ENCODE data around the gene SPTBN2.

Gene SPTBN2

DNA sequence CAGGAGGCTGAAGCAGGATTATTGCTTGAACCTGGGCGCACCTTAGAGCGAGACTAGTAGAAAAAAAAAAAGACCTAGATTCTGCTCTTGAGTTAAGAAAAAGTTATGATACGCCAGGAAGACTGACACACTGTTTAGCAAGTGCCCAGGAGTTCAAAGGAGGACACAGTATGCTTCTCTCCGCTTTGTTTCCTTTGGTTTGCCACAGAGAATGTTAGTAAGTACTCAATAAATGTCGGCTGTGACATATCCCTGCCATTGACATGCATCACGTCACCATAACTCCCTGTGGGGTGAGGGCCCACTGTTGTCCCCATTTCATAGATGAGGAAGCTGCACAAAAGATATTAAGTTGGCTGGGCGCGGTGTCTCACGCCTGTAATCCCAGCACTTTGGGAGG is 7.1 kb downstream of the SPTBN2 start:
- Histone ChIP-seq H3K27ac (0 out of 22 replicates have a peak overlapping the region, but pooled peaks of 1 of the 11 experiments have one; percentile 1), H3K36me3 (peaks cover 0 to 55% (median 31%) of the 10 kb centered on the region in 11 experiments; a peak in 14 of 22 replicates), H3K9me3 (replicated peaks in 1 of 11) (no peaks in the 10 kb centered on the region), H4K20me1 (peaks cover 0 to 95% (median 8%) of the 10 kb centered on the region in 11 experiments; a peak in 9 of 22 replicates), H3K4me3 (no peak overlapping the region), H3K4me2 (peak overlapping the region in 10 of 11 experiments; percentile 41 to 85 (median 74); a peak in 19 of 22 replicates), H3K9ac (peak overlapping the region in 1 of 11 experiments; percentile 46; a peak in 1 of 22 replicates), H3K27me3 (peaks cover 0 to 13% (median 0%) of the 10 kb centered on the region in 11 experiments; a peak in 7 of 22 replicates), H3K4me1 (peaks cover 19 to 68% (median 57%) of the 10 kb centered on the region in 10 experiments)
- no peak for TF ChIP-seq Cebpa-rat (IDR thresholded peaks at IDR 0.05)

DNA sequence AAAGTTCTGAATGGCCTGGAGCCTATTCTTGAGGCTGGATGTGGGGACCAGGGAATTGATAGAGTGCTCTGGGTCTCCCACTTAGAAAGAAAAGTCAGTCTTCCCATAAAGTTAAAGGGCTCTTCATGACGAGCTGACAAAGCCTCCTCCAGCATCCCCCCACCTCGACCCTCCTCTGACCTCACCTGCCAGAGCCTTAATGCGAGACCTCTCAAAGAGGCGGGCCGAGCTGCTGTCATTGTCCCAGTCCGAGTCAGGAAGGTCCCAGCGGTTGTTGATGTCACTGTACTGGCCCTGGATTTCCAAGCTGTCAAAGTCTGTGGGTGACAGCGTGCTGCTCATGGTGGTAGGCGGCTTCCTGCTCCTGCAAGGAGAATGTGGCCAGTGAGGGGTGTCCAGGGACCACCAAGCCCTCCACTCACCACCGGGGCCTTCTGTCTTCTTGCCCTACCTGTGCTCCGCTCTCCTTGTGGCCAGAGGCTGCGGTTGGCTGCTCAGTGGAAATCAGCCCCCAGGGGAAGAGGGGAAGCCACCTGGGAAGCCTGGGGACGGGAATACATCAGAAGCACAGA is 8.0 kb downstream of the SPTBN2 start:
- H3K27me3 ChIP-seq, result peaks cover 0 to 4% (median 0%) of the 10 kb centered on the region in 11 experiments; a peak in 1 of 22 replicates
- H3K9ac ChIP-seq, result peak overlapping the region in 4 of 11 experiments; percentile 5 to 46 (median 15); a peak in 3 of 22 replicates
- peaks cover 0 to 63% (median 36%) of the 10 kb centered on the region in 11 experiments; a peak in 14 of 22 replicates for H3K36me3 ChIP-seq
- H3K4me2 ChIP-seq, result peak overlapping the region; percentile 41 to 85 (median 74)
- H3K4me3 ChIP-seq, result no peak overlapping the region
- no peak for TF ChIP-seq Cebpa-rat (IDR thresholded peaks at IDR 0.05)
- peaks cover 0 to 87% (median 8%) of the 10 kb centered on the region in 11 experiments; a peak in 9 of 22 replicates for H4K20me1 ChIP-seq
- no peaks in the 10 kb centered on the region for H3K9me3 ChIP-seq (replicated peaks in 1 of 11)
- H3K4me1 ChIP-seq, result peaks cover 16 to 59% (median 48%) of the 10 kb centered on the region in 10 experiments
- peak overlapping the region in 2 of 11 experiments; percentile 1 to 26; a peak in 1 of 22 replicates for H3K27ac ChIP-seq

DNA sequence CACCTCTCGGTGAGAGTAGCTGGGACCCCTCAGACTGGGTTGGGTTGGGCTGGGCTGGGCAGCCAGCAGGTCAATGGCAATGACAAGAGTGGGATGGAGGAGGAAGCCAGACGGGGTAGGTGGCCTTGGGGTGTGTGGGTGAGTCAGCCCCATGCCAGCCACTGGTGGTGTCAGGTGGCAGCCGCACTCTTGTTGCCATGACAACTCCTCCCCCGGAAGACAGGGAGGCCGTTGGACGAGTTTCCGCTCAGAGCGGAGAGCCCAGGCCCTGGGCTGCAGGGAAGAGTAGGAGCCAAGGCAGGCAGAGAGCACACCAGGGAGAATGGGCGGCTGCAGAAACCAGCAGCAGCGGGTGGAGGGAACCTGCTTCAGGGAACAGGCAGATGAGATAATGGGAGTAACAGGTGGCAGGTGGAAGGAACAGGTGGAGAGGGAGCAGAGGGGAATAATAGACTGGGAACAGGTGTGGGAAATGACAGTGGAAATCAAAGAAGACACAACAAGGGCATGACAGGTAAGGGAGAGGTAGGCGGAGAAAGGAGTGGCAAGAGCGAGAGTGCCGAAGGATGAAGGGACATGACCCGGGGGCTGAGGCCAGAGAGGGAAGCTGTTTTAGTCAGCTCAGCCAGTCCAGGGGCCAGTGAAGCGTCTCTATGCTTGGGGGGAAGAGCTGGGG is 8.7 kb downstream of the SPTBN2 start:
- Histone ChIP-seq H3K27me3 (no peaks in the 10 kb centered on the region), H4K20me1 (peaks cover 0 to 82% (median 6%) of the 10 kb centered on the region in 11 experiments; a peak in 9 of 22 replicates), H3K27ac (no peak overlapping the region), H3K9me3 (replicated peaks in 1 of 11) (no peaks in the 10 kb centered on the region), H3K4me1 (peaks cover 16 to 53% (median 43%) of the 10 kb centered on the region in 10 experiments), H3K9ac (peak overlapping the region in 2 of 11 experiments; percentile 20 to 46; a peak in 1 of 22 replicates), H3K36me3 (peaks cover 0 to 69% (median 42%) of the 10 kb centered on the region in 11 experiments; a peak in 14 of 22 replicates), H3K4me3 (no peak overlapping the region), H3K4me2 (peak overlapping the region; percentile 41 to 85 (median 74))
- TF ChIP-seq Cebpa-rat (IDR thresholded peaks at IDR 0.05), result no peak

DNA sequence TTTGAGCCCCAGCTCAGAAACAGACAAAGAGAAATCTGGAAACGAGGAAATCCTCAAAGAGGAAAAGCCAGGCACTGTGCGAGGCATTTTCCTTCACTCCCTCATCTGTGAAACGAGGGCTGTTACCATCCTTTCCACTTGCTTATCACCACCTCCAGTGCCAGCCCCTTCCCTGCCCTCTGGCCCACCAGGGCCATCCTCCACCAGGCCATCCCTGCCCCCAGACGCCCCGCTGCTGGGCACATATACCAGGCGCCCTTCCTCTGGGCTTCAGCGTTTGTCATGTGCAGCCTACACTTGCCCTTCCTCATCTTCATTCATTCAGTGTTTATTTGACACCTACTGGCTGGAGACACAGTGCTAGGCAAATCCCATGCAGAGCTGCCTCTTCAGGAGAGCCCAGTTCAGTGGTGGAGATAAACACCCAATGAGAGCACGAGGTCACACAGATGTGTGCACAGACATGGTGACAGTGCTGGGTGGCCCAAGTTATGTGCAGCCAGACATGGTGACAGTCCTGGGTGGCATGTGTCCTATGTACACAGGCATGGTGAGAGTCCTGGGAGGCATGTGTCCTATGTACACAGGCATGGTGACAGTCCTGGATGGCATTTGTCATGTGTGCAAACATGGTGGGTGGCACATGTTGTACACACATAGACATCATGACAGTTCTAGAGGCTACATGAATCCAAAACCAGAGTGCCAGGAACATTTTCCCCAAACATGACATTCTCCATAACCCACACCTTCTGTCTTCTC is 9.7 kb downstream of the SPTBN2 start:
- Histone ChIP-seq H3K9ac (no peak overlapping the region), H3K4me3 (no peak overlapping the region), H3K4me1 (peaks cover 16 to 42% (median 34%) of the 10 kb centered on the region in 10 experiments), H3K36me3 (peaks cover 0 to 69% (median 53%) of the 10 kb centered on the region in 11 experiments; a peak in 15 of 22 replicates), H3K4me2 (no peak overlapping the region), H3K27me3 (no peaks in the 10 kb centered on the region), H3K9me3 (replicated peaks in 1 of 11) (no peaks in the 10 kb centered on the region), H3K27ac (no peak overlapping the region), H4K20me1 (peaks cover 0 to 71% (median 3%) of the 10 kb centered on the region in 11 experiments; a peak in 8 of 22 replicates)
- TF ChIP-seq Cebpa-rat (IDR thresholded peaks at IDR 0.05), result no peak

DNA sequence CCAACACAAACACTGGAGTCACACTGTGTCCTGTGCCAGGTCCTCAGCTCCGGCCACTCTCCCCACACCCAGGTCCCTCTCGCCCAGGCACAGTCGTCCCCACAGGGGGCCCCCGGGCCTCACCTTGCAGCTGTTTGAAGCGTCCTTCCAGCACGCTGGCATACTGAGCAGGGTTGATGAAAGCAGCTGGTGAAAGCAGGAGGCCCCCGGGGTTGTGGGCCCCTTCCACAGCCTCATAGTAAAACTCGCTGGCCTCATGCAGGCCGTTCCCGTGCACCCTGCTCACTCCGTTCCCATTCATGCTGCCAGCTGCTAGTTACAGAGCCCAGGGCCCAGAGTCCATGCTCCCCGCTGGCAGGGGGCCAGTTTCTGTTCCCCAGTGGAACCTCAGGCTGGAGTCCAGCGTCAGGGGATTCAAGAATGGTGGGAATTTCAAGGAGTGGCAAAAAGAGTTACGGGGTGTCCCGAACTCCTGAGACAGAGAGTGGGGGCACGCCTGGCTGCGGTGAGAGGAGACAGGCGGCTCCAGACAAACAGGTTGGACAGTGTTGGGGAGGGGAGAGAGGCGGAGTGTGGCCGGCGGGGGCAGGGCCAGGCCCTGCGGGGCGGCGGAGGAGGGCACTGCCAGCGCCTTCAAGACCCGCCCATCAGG is 10.6 kb downstream of the SPTBN2 start:
- no peak overlapping the region for H3K4me3 ChIP-seq
- H3K27me3 ChIP-seq, result no peaks in the 10 kb centered on the region
- H3K27ac ChIP-seq, result no peak overlapping the region
- peaks cover 16 to 34% (median 31%) of the 10 kb centered on the region in 10 experiments for H3K4me1 ChIP-seq
- peaks cover 0 to 62% (median 3%) of the 10 kb centered on the region in 11 experiments; a peak in 8 of 22 replicates for H4K20me1 ChIP-seq
- H3K36me3 ChIP-seq, result peaks cover 0 to 76% (median 61%) of the 10 kb centered on the region in 11 experiments; a peak in 16 of 22 replicates
- no peak overlapping the region for H3K4me2 ChIP-seq
- no peaks in the 10 kb centered on the region for H3K9me3 ChIP-seq (replicated peaks in 1 of 11)
- H3K9ac ChIP-seq, result no peak overlapping the region
- TF ChIP-seq Cebpa-rat (IDR thresholded peaks at IDR 0.05), result no peak

DNA sequence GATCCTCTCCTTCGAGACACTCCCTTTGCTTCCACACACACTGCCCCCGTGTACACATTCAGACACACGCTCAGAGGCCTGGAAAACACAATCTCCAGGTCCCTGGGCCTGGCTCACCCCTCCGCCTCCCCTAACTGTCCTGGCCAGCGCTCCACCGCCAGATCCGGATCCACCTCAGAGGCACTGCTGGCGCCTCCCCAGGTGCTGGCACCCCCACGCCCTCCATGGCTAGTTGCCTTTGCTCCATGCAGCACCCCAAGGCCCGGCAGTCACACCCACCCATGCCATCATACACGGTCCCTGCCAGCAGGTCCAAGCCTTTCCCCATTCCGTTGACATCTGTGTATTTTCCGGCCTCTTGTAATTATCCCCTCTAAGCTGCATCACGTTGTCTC is 11.1 kb downstream of the SPTBN2 start:
- peaks cover 0 to 81% (median 67%) of the 10 kb centered on the region in 11 experiments; a peak in 16 of 22 replicates for H3K36me3 ChIP-seq
- H3K27ac ChIP-seq, result no peak overlapping the region
- peaks cover 16 to 34% (median 29%) of the 10 kb centered on the region in 10 experiments for H3K4me1 ChIP-seq
- H3K4me3 ChIP-seq, result no peak overlapping the region
- no peaks in the 10 kb centered on the region for H3K27me3 ChIP-seq
- no peaks in the 10 kb centered on the region for H3K9me3 ChIP-seq (replicated peaks in 1 of 11)
- peaks cover 0 to 57% (median 3%) of the 10 kb centered on the region in 11 experiments; a peak in 8 of 22 replicates for H4K20me1 ChIP-seq
- no peak for TF ChIP-seq Cebpa-rat (IDR thresholded peaks at IDR 0.05)
- no peak overlapping the region for H3K9ac ChIP-seq
- no peak overlapping the region for H3K4me2 ChIP-seq

DNA sequence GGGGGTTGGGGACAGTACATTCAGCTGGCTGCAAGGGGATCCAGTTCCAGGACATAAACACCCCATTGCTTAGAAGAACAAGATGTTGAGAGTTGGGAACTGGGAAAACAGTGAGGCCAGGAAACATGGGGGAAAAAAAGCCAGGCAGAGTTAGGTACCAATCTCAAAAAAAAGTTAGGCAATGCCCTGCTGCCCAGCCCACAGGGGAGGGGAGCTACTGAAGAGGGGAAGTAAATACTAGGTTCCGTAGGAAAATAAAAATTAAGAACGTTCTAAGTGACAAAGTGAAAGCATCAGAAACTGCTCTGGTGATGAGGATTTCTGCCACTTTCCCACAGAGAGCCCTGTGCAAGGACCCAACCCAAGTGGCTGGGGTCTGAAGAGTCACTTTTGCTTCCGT is 12.0 kb downstream of the SPTBN2 start:
- no peak for TF ChIP-seq Cebpa-rat (IDR thresholded peaks at IDR 0.05)
- no peak overlapping the region for H3K9ac ChIP-seq
- no peaks in the 10 kb centered on the region for H3K27me3 ChIP-seq
- peak overlapping the region in 1 of 11 experiments; percentile 20; a peak in 1 of 22 replicates for H3K4me2 ChIP-seq
- H3K27ac ChIP-seq, result no peak overlapping the region
- peaks cover 0 to 90% (median 75%) of the 10 kb centered on the region in 11 experiments; a peak in 16 of 22 replicates for H3K36me3 ChIP-seq
- H4K20me1 ChIP-seq, result peaks cover 0 to 50% (median 3%) of the 10 kb centered on the region in 11 experiments; a peak in 8 of 22 replicates
- no peaks in the 10 kb centered on the region for H3K9me3 ChIP-seq (replicated peaks in 1 of 11)
- H3K4me1 ChIP-seq, result peaks cover 16 to 33% (median 24%) of the 10 kb centered on the region in 10 experiments
- no peak overlapping the region for H3K4me3 ChIP-seq
